Hindlimb muscle (tissue), 1 donor: ENCODE results near the gene ASPSCR1. TPM values are rescaled to one million over a fixed set of nuclear protein-coding genes. Genes with fewer than 3 reads are reported as not detected.
A peak's percentile ranks its signal among the peaks of the same experiment; 100 is the strongest.

Experiments used
- DNase-seq: peaks from one replicate; pipeline ENCODE4 v3.0.0-alpha.2; 2013
- polyA plus RNA-seq: library from polyadenylated mRNA; unstranded; fragments of 120-200 nt; gene quantifications from one replicate; pipeline ENCODE4 v1.2.1, GENCODE V29; 2013; ENCODE audit not compliant: insufficient read length

Gene ASPSCR1, protein sequence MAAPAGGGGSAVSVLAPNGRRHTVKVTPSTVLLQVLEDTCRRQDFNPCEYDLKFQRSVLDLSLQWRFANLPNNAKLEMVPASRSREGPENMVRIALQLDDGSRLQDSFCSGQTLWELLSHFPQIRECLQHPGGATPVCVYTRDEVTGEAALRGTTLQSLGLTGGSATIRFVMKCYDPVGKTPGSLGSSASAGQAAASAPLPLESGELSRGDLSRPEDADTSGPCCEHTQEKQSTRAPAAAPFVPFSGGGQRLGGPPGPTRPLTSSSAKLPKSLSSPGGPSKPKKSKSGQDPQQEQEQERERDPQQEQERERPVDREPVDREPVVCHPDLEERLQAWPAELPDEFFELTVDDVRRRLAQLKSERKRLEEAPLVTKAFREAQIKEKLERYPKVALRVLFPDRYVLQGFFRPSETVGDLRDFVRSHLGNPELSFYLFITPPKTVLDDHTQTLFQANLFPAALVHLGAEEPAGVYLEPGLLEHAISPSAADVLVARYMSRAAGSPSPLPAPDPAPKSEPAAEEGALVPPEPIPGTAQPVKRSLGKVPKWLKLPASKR
- 30.0 TPM for polyA plus RNA-seq

DNA sequence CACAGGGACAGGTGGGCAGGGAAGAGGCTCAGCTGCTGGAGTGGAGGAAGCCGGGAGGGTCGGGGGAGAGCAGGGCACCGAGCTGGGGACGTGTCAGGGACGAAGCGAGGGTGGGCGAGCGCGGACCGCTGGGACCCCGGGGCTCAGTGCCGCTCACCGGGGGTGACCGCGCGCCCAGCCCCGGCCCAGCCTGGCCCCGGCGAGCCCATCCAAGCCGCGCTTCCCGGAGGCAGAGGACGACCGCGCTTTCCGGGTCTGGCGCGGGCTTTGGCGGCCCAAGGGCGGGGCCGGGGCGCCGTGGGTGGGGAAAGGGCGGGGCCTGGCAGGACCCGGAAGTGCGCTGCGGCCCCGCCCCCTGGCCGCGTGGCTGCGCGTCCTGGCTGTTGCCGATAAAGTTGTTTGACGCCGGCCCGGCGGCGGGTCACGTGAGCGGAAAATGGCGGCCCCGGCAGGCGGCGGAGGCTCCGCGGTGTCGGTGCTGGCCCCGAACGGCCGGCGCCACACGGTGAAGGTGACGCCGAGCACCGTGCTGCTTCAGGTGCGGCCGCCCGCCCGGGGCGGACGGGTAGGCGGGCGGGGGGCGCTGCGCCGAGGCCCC is at the start of gene ASPSCR1:
ASPSCR1 (plus strand) TSS at position 419 of the 598 bp plus-strand sequence; CDS start at position 437, 18 bp downstream.
- peak; percentile 95 for DNase-seq

GRCh38 chr17:81927653-81928543 is 49.5 kb upstream of the ASPSCR1 start, which contains the start of gene MAFG:
MAFG (minus strand) TSS chr17:81927735; CDS start chr17:81923185, 4,550 bp downstream.
- DNase-seq, result peak; percentile 97

DNA sequence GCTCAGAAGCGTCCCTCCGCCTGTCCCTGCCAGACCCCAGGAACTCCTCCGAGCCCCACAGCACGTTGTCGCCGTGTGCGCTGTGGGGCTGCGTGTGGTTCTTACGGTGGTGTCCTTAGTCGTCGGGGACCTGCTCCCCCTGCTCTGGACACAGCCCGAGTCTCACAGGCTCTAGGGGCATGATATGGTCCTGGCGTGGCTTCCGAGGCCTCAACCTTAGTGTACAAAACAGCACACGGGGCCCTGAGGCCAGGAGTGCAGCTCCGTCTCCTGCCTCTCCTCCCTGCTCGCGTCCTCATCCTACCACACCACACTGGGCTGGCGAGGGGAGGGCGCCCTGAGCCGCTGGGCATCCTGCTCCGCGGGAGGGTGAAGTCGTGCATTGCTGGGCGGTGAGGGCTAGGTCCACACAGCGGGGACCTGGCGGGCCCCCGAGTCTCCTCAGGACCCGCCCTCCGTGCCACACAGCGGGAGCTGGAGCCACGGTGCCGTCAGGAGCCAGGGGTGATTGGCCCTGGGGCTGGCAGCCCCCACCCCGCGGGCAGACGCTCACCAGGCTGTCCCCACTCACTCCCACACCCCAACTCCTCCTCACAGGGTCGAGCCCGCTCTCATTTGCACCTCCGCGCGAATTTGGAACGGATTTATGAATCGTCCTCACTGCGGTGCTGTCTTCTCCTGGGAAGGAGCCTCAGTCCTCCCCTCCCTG is 48.7 kb upstream of the ASPSCR1 start:
- no peak for DNase-seq

GRCh38 chr17:81929253-81930141 is 47.9 kb upstream of the ASPSCR1 start:
- no peak for DNase-seq

DNA sequence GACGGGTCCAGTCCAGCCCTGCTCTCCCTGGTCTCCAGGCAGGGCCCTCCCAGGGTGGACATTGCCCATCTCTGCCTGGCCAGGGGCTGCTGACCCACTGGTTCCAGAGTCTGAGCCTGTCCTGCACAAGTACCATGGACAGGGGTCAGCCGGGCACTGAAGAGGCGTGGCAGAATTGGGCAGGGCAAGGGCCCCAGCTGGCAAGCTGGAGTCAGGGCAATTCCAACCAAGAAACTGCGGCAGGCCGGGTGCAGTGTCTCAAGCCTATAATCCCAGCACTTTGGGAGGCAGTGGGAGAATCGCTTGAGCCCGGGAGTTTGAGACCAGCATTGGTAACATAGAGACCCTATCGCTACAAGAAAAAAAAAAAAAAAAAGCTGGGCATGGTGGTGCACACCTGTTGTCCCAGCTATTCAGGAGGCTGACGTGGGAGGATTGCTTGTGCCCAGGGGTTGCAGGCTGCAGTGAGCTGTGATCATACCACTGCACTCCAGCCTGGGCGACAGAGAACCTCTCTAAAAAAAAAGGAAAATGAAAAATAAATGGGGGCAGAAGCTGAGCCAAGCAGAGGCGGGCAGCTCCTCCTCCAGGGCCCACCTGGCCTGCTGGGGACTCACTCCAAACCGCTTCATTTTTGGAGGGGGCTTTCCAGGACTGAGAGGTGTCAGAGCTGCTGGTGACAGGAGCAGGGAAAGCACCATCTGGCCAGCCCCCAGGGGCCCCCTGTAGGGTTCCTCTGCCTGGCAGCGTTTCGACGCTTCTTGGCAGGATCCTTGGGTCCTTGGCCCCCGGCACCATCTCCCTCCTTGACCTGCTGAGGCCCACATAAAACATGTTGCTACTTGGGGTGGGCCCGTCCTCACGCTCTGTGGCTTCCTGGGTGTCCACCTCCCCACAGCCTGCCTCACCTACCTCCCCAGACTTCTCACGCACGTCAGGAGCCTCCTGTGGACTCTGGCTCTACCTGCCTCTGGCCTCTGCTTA is 47.0 kb upstream of the ASPSCR1 start:
- no peak for DNase-seq

DNA sequence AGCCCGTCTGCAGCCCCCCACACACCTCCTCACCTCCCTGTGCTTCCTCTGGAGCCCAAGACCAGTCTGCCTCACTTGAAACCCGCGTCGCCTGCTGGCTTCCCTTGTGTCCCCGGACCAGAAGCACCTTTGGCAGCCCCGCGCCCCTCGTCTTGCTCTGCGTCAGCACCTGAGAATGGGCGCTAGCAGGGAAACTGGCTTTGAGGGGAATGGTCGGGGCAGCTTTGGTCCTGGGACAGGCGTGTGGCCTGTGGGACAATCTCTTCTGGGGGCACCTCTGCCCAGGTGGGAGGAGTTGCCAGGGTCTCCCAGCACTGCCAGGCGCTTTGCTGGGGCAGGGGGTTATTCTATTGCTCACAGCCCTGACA is 46.3 kb upstream of the ASPSCR1 start:
- no peak for DNase-seq

- DNase-seq, result no peak
Observed at GRCh38 chr17:81931557-81932332, 45.7 kb upstream of the ASPSCR1 start.

GRCh38 chr17:81932333-81932983 is 45.0 kb upstream of the ASPSCR1 start:
- no peak for DNase-seq

GRCh38 chr17:81933178-81933699 is 44.2 kb upstream of the ASPSCR1 start:
- DNase-seq, result no peak

DNA sequence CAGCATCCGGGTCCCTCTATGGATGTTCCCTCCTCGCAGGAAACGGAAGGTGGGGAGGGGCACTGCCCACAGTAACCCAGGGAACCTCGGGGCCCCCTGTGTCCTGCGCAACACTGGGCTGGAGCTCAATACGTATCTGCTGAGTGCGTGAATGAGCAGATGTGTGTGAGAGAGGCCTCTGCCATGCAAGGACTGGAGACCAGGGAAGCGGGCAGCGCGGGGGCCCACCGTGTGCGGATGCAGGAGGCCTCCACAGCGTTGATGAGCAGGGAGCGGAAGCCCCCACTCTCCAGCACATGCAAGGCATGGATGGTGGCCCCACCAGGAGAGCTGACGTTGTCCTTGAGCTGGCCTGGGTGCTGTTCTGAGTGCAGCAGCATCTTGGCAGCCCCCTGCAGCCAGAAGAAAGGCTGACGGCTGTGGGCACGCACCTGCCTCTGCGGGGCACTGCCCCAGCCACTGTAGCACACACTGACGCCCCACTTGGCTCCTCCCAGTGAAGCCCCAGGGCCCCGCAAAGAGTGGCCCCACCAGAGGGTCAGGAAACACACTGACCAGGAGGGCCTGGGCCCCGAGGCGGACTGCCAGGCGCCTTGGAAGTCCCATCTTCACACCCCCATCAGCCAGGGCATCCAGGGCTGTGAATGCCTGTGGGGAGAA is 43.2 kb upstream of the ASPSCR1 start:
- no peak for DNase-seq

DNA sequence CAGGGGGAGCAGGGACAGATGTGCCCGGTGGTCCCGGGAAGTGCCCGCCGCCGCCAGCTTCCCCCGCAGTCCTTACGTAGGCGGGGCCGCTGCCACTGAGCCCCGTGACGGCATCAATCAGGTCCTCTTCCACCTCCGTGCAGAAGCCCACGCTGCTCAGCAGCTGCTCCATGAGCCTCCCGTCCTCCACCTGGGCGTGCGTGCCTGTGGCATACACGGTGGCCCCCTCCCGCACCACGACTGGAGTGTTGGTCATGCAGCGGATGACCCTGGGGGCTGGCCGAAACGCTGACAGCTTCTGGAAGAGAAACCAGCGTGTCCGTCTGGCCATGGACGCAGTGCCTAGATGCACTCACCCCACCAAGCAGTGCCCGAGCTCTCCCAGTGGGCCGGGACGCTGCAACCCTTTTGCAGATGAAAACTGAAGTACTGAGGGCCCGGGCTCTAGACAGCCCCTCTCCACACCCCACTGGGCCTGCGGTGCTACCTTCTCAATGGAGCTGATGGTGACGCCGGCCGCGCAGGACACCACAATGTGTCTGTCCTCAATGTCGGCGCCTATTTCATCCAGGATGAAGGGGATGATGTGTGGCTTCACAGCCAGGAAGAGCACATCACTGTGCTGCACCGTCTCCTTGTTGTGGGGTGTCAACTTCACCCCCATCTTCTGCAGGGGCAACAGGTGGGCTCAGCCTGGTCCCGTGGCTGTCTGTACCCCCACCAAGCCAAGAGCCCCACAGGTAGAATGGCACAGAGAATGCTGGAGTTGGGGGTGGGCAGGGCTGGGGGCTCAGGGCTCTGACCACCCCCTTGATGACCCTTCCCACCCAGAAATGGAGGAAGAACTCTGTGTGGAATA is 42.4 kb upstream of the ASPSCR1 start:
- no peak for DNase-seq

GRCh38 chr17:81935709-81936084 is 41.7 kb upstream of the ASPSCR1 start:
- DNase-seq, result no peak

GRCh38 chr17:81939218-81939617 is 38.2 kb upstream of the ASPSCR1 start:
- DNase-seq, result no peak

GRCh38 chr17:81939881-81940385 is 37.5 kb upstream of the ASPSCR1 start:
- no peak for DNase-seq

GRCh38 chr17:81940538-81941483 is 36.6 kb upstream of the ASPSCR1 start:
- no peak for DNase-seq
